HG03439 (cell line): ENCODE results near the gene TFAM.
"Not testable (repeated sequence)": the region's sequence is repeated elsewhere in the genome, so short reads cannot be mapped to it uniquely, and the experiment has no call there.

Experiments used
- ATAC-seq: cut with Tn5 transposase; IDR thresholded peaks from one replicate; pipeline ENCODE4 v1.9.1; 2021; ENCODE audit warnings: mild to moderate bottlenecking, moderate library complexity; ENCODE audit not compliant: unreplicated experiment

TFAM gene

GRCh38 chr10:58372607-58373441, 12.4 kb upstream of the TFAM start:
- ATAC-seq: no peak

DNA sequence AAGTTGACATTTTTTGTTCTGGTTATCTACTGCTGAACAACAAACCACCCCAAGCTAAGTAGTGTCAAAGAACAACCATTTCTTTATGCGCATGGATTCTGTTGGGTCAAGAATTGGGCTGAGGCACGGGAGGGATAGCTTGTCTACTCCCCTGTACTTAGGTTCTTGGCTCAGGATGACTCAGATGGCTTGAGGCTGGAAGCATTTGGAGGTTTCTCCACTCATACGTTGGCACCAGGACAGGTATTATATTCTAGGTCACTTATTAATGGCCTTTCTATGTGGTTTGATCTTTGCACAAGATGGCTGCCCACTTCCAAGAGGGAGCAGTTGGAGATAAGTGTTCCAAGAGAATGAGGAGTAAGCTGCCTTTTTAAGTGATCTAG, 11.8 kb upstream of the TFAM start:
- no peak for ATAC-seq

DNA sequence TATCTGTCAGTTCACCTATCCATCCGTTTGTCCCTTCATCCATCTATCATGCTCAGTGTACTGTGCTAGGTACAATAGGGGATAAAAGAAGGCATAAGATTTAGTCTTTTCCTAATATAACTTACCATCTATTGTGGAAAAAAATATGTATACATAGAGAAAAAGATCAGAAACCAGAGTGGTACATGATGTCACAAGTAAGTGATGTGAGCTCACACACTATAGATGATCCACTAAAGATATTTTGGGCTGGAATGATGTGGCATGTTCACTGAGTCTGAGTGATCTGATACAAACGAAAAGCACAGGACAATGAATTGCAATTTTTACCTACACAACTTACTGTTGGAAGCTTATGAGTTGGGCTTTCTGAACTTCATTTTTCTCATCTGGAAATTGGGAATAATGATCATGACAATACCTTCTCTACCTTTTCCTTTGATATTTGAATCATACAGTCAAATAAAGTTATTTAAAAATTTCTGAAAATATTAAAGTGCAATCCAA, 2.7 kb upstream of the TFAM start:
- no peak for ATAC-seq

DNA sequence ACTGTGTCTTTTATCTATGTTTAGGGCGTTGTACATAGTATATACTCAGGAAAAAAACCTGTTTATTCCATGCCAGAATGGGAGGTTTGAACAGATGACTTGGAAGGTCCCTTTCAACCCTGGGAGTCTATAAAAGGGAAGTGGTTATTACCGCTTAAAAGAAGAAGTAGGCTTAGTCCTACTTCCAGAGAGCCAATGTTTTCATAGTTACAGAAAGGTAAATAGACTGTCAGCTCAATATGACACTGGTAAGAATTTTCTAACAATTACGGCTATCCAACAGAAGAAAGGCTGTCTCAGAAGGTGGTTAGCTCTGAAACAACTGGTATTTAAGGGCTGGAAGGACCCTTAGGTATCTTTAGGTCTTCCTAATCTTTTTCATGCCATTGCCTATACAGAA, 1.1 kb upstream of the TFAM start:
- no peak for ATAC-seq

- ATAC-seq: no peak
Measured at GRCh38 chr10:58384544-58384998, 639 bp upstream of the TFAM start.

GRCh38 chr10:58385784-58386112, 538 bp downstream of the TFAM start:
- peak; percentile 4 for ATAC-seq

- ATAC-seq: no peak
Measured at GRCh38 chr10:58389024-58389423, 3.8 kb downstream of the TFAM start.

DNA sequence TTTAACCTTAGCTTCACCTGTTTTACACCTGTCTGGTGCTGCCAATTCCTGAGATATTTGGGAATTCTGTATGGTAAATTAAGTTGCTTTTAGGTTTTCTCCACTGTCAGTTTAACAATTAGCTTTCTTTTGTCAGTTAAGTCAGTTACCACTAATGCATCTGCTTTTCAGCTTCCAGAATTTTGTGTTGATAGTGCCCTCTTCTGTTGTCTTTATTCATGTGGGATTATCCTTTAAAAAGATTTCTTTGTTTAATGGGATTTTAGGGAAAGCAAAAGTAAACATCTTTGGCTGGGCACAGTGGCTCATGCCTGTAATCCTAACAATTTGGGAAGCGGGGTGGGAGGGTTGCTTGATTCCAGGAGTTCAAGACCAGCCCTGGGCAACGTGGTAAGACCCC, 8.1 kb downstream of the TFAM start:
- no peak for ATAC-seq

DNA sequence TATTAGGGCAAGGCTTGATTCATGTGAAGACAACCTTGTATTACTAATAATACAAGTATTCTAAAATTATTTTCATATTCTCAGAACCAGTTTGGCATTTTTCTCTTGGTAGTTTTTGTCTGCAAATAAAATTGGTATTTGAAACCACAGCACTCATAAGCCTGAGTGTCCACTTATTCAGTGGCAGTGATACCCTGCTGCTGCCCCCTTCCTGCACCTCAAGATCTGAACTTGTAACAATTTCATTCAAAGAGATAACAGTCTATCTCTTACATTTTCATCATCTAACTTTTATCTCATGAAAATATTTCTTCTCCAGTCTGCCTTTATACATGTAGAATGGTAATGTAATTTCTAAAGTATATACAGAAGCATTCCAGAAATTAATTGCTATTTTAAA, 9.3 kb downstream of the TFAM start:
- ATAC-seq: no peak

- ATAC-seq: no peak
Measured at GRCh38 chr10:58396057-58396456, 10.8 kb downstream of the TFAM start.

DNA sequence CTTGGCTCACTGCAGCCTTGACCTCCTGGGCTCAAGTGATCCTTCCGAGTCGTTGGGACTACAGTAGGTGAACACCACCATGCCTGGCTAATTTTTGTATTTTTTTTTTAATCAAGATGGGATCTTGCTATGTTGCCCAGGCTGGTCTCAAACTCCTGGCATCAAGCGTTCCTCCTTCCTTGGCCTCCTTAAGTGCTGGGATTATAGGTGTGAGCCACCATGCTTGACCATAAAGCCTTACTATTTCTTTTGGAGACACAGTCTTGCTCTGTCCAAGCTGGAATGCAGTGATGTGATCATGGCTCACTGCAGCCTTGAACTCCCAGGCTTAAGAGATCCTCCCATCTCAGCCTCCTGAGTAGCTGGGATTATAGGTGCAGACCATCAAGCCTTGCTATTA, 12.6 kb downstream of the TFAM start:
- no peak for ATAC-seq

GRCh38 chr10:58399410-58399809, 14.2 kb downstream of the TFAM start:
- ATAC-seq: no peak

GRCh38 chr10:58400609-58401008, 15.4 kb downstream of the TFAM start:
- no peak for ATAC-seq

DNA sequence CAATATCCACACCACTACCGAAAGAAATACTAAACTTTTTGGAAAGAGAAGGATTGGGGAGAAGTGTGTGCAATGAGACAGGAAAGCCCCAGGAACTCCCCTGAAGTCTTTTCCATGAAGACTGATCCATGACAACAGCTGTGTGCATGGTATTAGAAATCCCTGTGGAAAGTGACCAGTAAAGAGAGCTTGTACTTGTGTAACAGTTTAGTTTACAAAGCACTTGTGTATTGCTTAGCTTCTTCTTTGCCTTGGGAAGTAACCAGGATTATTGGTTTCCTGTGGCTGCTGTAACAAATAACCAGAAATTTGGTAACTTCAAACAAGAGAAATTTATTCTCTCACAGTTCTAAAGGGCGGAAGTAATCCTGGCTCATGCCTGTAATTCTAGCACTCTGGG, 18.8 kb downstream of the TFAM start:
- no peak for ATAC-seq

- ATAC-seq: no peak
Measured at GRCh38 chr10:58409956-58410610, 24.9 kb downstream of the TFAM start.

GRCh38 chr10:58412502-58412961, 27.3 kb downstream of the TFAM start:
- no peak for ATAC-seq

DNA sequence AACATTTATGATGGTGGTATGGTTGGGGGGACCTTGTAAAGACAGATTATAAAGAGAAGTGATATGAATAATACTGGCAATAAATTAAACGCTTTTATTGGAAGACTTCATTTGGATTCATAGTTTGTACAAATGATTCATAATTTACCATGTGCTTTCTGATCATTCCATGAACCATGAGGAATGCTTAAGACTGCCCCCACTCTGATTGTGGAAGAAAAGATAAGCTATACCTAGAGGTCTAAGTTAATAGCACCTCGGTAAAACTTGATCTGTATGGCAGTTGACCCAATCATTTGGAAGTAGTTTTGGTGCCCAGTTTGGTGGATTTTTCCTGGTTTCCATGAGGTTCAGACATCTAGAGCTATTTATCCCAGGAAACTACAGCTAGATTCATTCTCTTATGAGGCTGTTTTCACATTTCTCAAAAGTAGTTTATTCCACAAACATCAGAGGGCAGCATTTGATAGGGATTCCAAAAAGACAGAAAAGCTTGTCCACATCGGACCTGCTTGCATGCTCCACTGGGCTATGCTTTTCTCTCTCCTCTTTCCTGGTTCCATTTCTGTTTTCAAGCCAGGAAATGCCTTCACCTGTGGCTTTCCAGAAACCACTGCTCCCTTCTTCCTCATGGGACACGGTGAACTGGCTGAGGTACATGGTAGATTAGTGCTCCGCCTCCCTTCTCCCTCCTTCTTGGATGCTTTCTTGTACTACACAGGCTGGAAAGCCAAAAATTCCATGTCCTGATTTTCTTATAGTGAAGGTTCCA, 29.2 kb downstream of the TFAM start:
- no peak for ATAC-seq

DNA sequence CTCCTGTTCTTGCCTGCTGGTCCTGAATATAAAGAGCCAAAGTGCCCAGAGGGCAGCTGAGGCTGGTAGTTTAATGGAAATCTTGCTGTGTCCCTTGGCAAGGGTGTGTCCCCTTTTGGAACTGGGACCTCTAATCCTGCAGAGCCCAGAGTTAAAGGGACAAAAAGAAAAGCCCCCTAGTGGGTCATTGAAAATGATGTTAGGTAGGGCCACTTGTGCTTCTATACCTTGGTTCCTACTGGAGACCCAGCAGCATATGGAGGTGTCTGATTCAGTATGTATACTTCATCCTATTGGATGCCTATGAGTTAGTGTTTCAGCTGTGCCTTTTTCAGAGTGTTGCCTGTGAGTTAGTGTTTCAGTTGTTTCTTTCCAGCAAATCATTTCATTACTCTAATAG, 30.5 kb downstream of the TFAM start:
- ATAC-seq: no peak

DNA sequence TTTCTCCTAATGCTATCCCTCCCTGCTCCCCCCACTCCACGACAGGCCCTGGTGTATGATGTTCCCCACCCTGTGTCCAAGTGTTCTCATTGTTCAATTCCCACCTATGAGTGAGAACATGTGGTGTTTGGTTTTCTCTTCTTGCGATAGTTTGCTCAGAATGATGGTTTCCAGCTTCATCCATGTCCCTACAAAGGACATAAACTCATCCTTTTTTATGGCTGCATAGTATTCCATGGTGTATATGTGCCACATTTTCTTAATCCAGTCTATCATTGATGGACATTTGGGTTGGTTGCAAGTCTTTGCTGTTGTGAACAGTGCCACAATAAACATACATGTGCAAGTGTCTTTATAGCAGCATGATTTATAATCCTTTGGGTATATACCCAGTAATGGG, 32.7 kb downstream of the TFAM start:
- not testable (repeated sequence) for ATAC-seq

GRCh38 chr10:58424176-58424575, 39.0 kb downstream of the TFAM start:
- no peak for ATAC-seq

- ATAC-seq: not testable (repeated sequence)
Measured at GRCh38 chr10:58428436-58428835, 43.2 kb downstream of the TFAM start.

GRCh38 chr10:58431903-58432302, 46.7 kb downstream of the TFAM start:
- no peak for ATAC-seq
